Measurements from ENCODE around the gene COL4A1. TPM values are rescaled to one million over a fixed set of nuclear protein-coding genes. Genes with fewer than 3 reads are reported as not detected.

COL4A1 gene
- total RNA-seq, 1 donor from 2014 or later: 178 TPM

DNA sequence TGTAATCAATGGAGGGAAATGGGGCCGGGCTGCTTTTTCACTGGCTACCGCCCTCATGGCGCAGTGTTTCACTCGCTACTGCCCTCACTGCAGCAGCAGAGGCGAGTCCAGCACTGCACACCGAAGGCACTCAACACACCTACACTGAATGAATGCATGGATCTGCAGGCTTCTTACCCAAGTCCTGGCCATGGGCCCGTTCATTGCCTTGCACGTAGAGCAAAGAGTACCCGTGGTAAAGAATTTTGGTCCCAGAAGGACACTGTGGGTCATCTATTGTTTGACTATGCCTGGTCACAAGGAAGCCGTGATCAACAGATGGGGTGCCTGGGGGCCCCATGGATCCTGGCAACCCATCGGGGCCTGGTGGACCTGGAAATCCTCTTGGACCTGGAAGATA lies 144.9 kb downstream of the COL4A1 start:
- peaks cover 0 to 32% of the 10 kb centered on the region in 2 donors for H3K36me3 ChIP-seq
- no peaks in the 10 kb centered on the region for H3K27me3 ChIP-seq
- DNase-seq (ENCODE audit: extremely low spot score in 2 of 2): peak in 1 of 2 donors; percentile 72
- no peak overlapping the region for H3K27ac ChIP-seq
- H3K4me3 ChIP-seq: no peak overlapping the region
- intact Hi-C loops (cut with DNase I): no loop called here
- no peaks in the 10 kb centered on the region for H3K9me3 ChIP-seq
- no peak for TF ChIP-seq POLR2A (IDR thresholded peaks at IDR 0.05)
- no peak for TF ChIP-seq POLR2AphosphoS5 (IDR thresholded peaks at IDR 0.05; ENCODE audit: insufficient read depth in 1 of 2, low read depth in 1 of 2)
- TF ChIP-seq, protein P1, sequence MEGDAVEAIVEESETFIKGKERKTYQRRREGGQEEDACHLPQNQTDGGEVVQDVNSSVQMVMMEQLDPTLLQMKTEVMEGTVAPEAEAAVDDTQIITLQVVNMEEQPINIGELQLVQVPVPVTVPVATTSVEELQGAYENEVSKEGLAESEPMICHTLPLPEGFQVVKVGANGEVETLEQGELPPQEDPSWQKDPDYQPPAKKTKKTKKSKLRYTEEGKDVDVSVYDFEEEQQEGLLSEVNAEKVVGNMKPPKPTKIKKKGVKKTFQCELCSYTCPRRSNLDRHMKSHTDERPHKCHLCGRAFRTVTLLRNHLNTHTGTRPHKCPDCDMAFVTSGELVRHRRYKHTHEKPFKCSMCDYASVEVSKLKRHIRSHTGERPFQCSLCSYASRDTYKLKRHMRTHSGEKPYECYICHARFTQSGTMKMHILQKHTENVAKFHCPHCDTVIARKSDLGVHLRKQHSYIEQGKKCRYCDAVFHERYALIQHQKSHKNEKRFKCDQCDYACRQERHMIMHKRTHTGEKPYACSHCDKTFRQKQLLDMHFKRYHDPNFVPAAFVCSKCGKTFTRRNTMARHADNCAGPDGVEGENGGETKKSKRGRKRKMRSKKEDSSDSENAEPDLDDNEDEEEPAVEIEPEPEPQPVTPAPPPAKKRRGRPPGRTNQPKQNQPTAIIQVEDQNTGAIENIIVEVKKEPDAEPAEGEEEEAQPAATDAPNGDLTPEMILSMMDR (IDR thresholded peaks at IDR 0.05): no peak
- H3K4me1 ChIP-seq: no peaks in the 10 kb centered on the region

- Histone ChIP-seq H3K27me3 (no peaks in the 10 kb centered on the region), H3K4me1 (no peaks in the 10 kb centered on the region), H3K9me3 (no peaks in the 10 kb centered on the region), H3K36me3 (peaks cover 0 to 32% of the 10 kb centered on the region in 2 donors), H3K27ac (no peak overlapping the region), H3K4me3 (no peak overlapping the region)
- intact Hi-C loops (cut with DNase I): no loop called here
- TF ChIP-seq POLR2AphosphoS5 (IDR thresholded peaks at IDR 0.05; ENCODE audit: insufficient read depth in 1 of 2, low read depth in 1 of 2) (no peak), POLR2A (IDR thresholded peaks at IDR 0.05) (no peak)
- TF ChIP-seq, protein P1 (IDR thresholded peaks at IDR 0.05): no peak
- DNase-seq (ENCODE audit: extremely low spot score in 2 of 2): peak in 1 of 2 donors; percentile 34
Observed at GRCh38 chr13:110161112-110161882, 145.7 kb downstream of the COL4A1 start.

DNA sequence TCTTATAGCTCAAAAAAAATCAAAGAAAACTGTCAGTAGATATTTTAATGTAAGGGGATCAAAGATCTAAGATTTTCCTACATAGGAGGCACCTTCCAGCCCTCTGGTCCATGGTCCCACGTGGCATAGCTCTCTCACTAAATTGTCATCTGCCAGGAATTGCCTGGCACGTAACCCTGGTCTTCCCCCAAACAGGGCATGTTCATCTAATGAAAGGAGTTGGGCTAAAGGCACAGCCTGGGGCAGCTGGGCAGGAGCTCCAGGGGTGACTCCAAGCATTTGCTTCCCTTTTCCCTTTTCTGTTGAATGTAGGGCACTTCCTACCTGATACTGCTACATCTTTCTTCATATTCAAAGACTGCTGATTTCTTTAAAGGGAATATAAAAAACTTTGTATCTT lies 148.7 kb downstream of the COL4A1 start:
- Histone ChIP-seq H3K36me3 (peaks cover 0 to 46% of the 10 kb centered on the region in 2 donors), H3K27me3 (no peaks in the 10 kb centered on the region), H3K9me3 (no peaks in the 10 kb centered on the region), H3K4me3 (no peak overlapping the region), H3K4me1 (no peaks in the 10 kb centered on the region), H3K27ac (no peak overlapping the region)
- no peak for DNase-seq (ENCODE audit: extremely low spot score in 2 of 2)
- intact Hi-C loops (cut with DNase I): no loop called here
- TF ChIP-seq, protein P1 (IDR thresholded peaks at IDR 0.05): no peak
- TF ChIP-seq POLR2A (IDR thresholded peaks at IDR 0.05) (no peak), POLR2AphosphoS5 (IDR thresholded peaks at IDR 0.05; ENCODE audit: insufficient read depth in 1 of 2, low read depth in 1 of 2) (no peak)

DNA sequence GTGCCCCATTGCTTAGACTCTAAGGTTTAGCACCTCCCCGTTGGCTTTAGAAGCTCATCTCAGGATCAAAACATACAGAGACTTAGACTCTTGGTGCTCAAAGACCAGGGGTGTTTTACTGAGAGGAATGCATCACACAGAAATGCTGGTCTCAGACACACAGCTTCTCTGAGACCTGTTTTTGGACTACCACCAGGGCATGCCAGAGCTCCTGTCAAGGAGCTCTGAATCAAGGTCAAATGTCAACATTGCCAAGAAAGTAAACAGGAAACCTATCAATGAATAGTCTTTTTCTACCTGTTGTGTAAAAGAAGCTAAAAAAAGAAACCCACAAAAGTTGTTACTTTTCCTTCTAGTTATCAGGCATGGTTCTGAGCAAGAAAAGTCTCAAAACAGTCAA lies 149.2 kb downstream of the COL4A1 start:
- H3K4me3 ChIP-seq: no peak overlapping the region
- no peaks in the 10 kb centered on the region for H3K9me3 ChIP-seq
- intact Hi-C loops (cut with DNase I): no loop called here
- peaks cover 0 to 46% of the 10 kb centered on the region in 2 donors for H3K36me3 ChIP-seq
- H3K4me1 ChIP-seq: no peaks in the 10 kb centered on the region
- H3K27me3 ChIP-seq: no peaks in the 10 kb centered on the region
- TF ChIP-seq, protein P1 (IDR thresholded peaks at IDR 0.05): no peak
- TF ChIP-seq POLR2A (IDR thresholded peaks at IDR 0.05) (no peak), POLR2AphosphoS5 (IDR thresholded peaks at IDR 0.05; ENCODE audit: insufficient read depth in 1 of 2, low read depth in 1 of 2) (no peak)
- DNase-seq (ENCODE audit: extremely low spot score in 2 of 2): no peak
- H3K27ac ChIP-seq: no peak overlapping the region

Measured in vagina (tissue), 2 donors.